Esophagus muscularis mucosa (tissue), 3 donors: ENCODE data around the gene GABRG2.

Source experiments
- CTCF ChIP-seq, 3 experiments: fragments of 200-600 bp in 2 of 3; fragments of 450-650 bp in 1 of 3; sonication (generic) in 2 of 3; IDR thresholded peaks; one replicate each; pipeline ENCODE4 v1.5.1; 2017 to 2019; ENCODE audit warnings: antibody characterized with exemption in 3 of 3, mild to moderate bottlenecking in 2 of 3, moderate library complexity in 1 of 3
- EP300 ChIP-seq: sonication (generic); formaldehyde crosslinking; IDR thresholded peaks from one replicate; pipeline ENCODE4 v1.6.1; 2017; ENCODE audit warnings: antibody characterized with exemption

DNA sequence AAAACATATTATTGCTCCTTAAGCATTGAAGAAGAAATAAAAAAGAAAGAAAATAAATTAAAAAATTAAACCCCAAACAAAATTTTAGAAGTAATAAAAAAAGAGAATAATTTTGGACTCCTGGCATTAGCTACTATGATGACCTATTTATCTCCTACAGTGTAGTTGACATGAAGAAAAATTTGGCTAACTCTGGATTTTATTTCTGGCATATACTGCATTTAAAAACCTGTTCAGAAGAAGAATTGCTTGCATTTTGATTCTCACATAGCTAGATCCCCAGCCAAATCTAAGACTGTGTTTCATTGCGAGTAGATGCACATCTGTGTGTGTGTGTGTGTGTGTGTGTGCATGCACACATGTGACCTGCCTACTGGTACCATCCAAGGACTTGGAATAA is 30.1 kb upstream of the GABRG2 start:
- no peak for TF ChIP-seq EP300
- TF ChIP-seq CTCF (IDR thresholded peaks at IDR 0.05), result no peak
